ENCODE measurements around the gene PLCD1.

PLCD1 gene

GRCh38 chr3:38028621-38029361 lies 651 bp downstream of the PLCD1 start:
- no peak overlapping the region for H2AFZ ChIP-seq (ENCODE audit: low read length)
- H3K9me2 ChIP-seq (replicated peaks; ENCODE audit: low read depth, low read length): no peaks in the 10 kb centered on the region
- H3K9ac ChIP-seq (ENCODE audit: low read depth, low read length, poor library complexity, severe bottlenecking): no peak overlapping the region

GRCh38 chr3:38027466-38028465 lies 1.7 kb downstream of the PLCD1 start:
- Histone ChIP-seq H3K27me3 (ENCODE audit: insufficient read depth, low read length, poor library complexity, severe bottlenecking) (no peaks in the 10 kb centered on the region), H3K36me3 (ENCODE audit: insufficient read depth, low read length) (no peaks in the 10 kb centered on the region), H2AFZ (ENCODE audit: low read length) (no peak overlapping the region), H3K9me2 (replicated peaks; ENCODE audit: low read depth, low read length) (no peaks in the 10 kb centered on the region), H3K9me3 (ENCODE audit: insufficient read depth, low read depth, low read length) (no peaks in the 10 kb centered on the region), H3K9ac (ENCODE audit: low read depth, low read length, poor library complexity, severe bottlenecking) (no peak overlapping the region), H3K79me2 (ENCODE audit: insufficient read depth, low read length) (no peaks in the 10 kb centered on the region), H3F3A (ENCODE audit: low read depth) (no peaks in the 10 kb centered on the region), H3K4me1 (ENCODE audit: insufficient read depth, low read length, poor library complexity, severe bottlenecking) (peaks cover 16% of the 10 kb centered on the region), H4K20me1 (ENCODE audit: insufficient read depth, low read length, poor library complexity, severe bottlenecking) (no peaks in the 10 kb centered on the region), H3K4me2 (ENCODE audit: low read depth, low read length, poor library complexity, severe bottlenecking) (no peak overlapping the region), H3K4me3 (ENCODE audit: low read length, poor library complexity, severe bottlenecking) (no peak overlapping the region)
- no peak for TF ChIP-seq EZH2phosphoT487 (IDR thresholded peaks at IDR 0.05; ENCODE audit: borderline replicate concordance)
- no peak for TF ChIP-seq CTCF (conservative IDR thresholded peaks at IDR 0.05; ENCODE audit: low read length)

More at GRCh38 chr3:38028621-38029361, 651 bp downstream of the PLCD1 start:
- Histone ChIP-seq H3K79me2 (ENCODE audit: insufficient read depth, low read length) (no peaks in the 10 kb centered on the region), H3K4me1 (ENCODE audit: insufficient read depth, low read length, poor library complexity, severe bottlenecking) (peaks cover 10% of the 10 kb centered on the region), H3K4me2 (ENCODE audit: low read depth, low read length, poor library complexity, severe bottlenecking) (no peak overlapping the region), H4K20me1 (ENCODE audit: insufficient read depth, low read length, poor library complexity, severe bottlenecking) (no peaks in the 10 kb centered on the region), H3K4me3 (ENCODE audit: low read length, poor library complexity, severe bottlenecking) (no peak overlapping the region), H3F3A (ENCODE audit: low read depth) (no peaks in the 10 kb centered on the region), H3K36me3 (ENCODE audit: insufficient read depth, low read length) (no peaks in the 10 kb centered on the region), H3K27me3 (ENCODE audit: insufficient read depth, low read length, poor library complexity, severe bottlenecking) (no peaks in the 10 kb centered on the region), H3K9me3 (ENCODE audit: insufficient read depth, low read depth, low read length) (no peaks in the 10 kb centered on the region)
- TF ChIP-seq EZH2phosphoT487 (IDR thresholded peaks at IDR 0.05; ENCODE audit: borderline replicate concordance): no peak
- no peak for TF ChIP-seq CTCF (conservative IDR thresholded peaks at IDR 0.05; ENCODE audit: low read length)

GRCh38 chr3:38026856-38027255 lies 2.6 kb downstream of the PLCD1 start:
- H3K4me2 ChIP-seq (ENCODE audit: low read depth, low read length, poor library complexity, severe bottlenecking): no peak overlapping the region
- H3F3A ChIP-seq (ENCODE audit: low read depth): no peaks in the 10 kb centered on the region
- no peaks in the 10 kb centered on the region for H3K9me3 ChIP-seq (ENCODE audit: insufficient read depth, low read depth, low read length)
- TF ChIP-seq CTCF (conservative IDR thresholded peaks at IDR 0.05; ENCODE audit: low read length): no peak
- TF ChIP-seq EZH2phosphoT487 (IDR thresholded peaks at IDR 0.05; ENCODE audit: borderline replicate concordance): no peak
- H3K4me1 ChIP-seq (ENCODE audit: insufficient read depth, low read length, poor library complexity, severe bottlenecking): peaks cover 16% of the 10 kb centered on the region
- no peaks in the 10 kb centered on the region for H3K36me3 ChIP-seq (ENCODE audit: insufficient read depth, low read length)
- H3K9ac ChIP-seq (ENCODE audit: low read depth, low read length, poor library complexity, severe bottlenecking): no peak overlapping the region
- no peaks in the 10 kb centered on the region for H4K20me1 ChIP-seq (ENCODE audit: insufficient read depth, low read length, poor library complexity, severe bottlenecking)
- H2AFZ ChIP-seq (ENCODE audit: low read length): no peak overlapping the region
- no peaks in the 10 kb centered on the region for H3K79me2 ChIP-seq (ENCODE audit: insufficient read depth, low read length)
- H3K9me2 ChIP-seq (replicated peaks; ENCODE audit: low read depth, low read length): no peaks in the 10 kb centered on the region
- no peak overlapping the region for H3K4me3 ChIP-seq (ENCODE audit: low read length, poor library complexity, severe bottlenecking)
- H3K27me3 ChIP-seq (ENCODE audit: insufficient read depth, low read length, poor library complexity, severe bottlenecking): no peaks in the 10 kb centered on the region
